ENCODE measurements around the gene SRC.

GRCh38 chr20:37383229-37383989 is 37.5 kb downstream of the SRC start:
- no peak for TF ChIP-seq POLR2AphosphoS5 (IDR thresholded peaks at IDR 0.05; ENCODE audit: borderline replicate concordance, low read depth, low read length)
- no peak for TF ChIP-seq EZH2 (IDR thresholded peaks at IDR 0.05)
- TF ChIP-seq FOXP2 (optimal IDR thresholded peaks at IDR 0.05; ENCODE audit: control extremely low read depth, extremely low read length, insufficient read depth), result no peak
